NOMO-1 treated with dmso at 0.1 percent for 144 hours (cell line): Measurements from ENCODE around the gene OCA2.
"Not testable (repeated sequence)": the region's sequence is repeated elsewhere in the genome, so short reads cannot be mapped to it uniquely, and the experiment has no call there.

Experiments used
- DNase-seq: peaks from one replicate; lab custom pipeline; 2025; ENCODE audit not compliant: unreplicated experiment; lab: John Stamatoyannopoulos, UW

The OCA2 gene

DNA sequence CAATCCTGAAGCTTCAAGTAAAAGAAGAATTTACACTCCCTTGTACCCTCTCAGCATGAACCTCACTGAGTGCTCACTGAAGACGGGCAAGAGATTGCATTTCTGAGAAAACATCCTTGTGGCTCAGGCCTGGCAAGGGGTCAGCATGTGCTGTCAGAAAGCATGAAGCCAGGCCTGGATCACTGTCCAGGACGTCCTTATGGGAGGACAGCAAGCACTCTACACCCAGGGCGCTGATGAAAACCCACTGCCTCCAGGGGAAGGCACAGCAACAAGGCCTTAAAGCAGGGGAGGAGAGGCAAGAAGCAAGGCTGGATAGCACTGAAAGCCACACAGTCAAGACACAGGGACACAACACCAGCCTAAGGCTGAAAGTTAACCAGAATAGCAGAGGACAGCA lies 315.4 kb downstream of the OCA2 start:
- DNase-seq = no peak

- no peak for DNase-seq
These were observed 317.0 kb downstream of the OCA2 start for GRCh38 chr15:27782125-27782524.

DNA sequence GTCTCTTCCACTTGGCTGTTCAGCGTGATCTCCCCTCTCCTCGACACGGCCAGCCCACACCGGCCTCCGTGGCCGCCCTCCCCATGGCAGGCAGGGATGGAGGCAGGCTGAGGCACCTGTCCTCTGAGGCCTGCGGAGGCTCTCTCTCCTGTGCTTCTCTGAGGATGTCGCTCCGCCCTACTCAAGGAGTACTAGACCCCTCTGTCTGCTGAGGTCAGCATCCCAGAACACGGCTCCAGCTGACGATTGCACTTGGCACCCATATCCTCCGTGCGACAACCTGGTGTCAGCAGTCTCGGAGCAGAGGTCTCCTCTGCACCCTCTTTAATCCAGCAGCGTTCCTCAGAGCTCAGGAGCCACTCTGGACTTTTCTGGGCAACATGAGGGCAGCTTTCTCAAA lies 322.6 kb downstream of the OCA2 start:
- DNase-seq = no peak

DNA sequence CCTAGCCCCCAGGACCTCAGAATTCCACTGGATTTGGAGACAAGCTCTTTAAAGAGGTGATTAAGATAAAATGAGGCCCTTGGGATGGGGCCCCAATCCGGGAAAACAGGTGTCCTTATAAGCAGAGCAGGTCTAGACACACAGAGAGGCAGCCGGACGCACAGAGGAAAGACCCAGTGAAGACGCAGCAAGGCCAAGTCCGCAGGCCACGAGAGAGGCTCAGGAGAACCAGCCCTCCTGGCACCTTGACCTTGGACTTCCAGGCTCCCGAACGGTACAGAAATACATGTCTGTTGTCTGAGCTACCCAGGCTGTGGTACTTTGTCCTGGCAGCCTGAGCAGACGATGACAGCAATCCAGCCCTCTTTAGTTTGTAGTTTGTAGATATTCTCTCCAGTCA lies 324.5 kb downstream of the OCA2 start:
- DNase-seq = no peak

GRCh38 chr15:27774191-27774590 lies 324.9 kb downstream of the OCA2 start:
- no peak for DNase-seq

DNA sequence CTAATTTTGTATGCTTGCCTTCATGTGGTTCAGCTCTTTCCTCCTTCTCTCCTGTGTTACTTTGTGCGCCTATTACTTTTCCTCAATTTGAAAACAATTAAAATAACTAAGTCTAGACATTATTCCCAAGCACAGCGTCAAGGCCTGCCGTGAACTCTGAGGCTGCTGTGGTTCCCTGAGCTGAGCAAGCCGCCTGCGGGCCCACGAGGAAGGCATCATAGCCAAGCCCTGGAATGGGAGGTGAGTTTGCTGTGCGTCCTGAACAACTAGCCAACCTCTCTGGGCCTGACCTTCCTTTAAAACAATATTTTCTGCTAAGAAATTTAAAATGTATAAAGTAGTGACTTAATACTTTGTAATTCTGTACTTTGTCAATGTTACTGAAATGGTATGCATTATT lies 327.2 kb downstream of the OCA2 start:
- DNase-seq = no peak

DNA sequence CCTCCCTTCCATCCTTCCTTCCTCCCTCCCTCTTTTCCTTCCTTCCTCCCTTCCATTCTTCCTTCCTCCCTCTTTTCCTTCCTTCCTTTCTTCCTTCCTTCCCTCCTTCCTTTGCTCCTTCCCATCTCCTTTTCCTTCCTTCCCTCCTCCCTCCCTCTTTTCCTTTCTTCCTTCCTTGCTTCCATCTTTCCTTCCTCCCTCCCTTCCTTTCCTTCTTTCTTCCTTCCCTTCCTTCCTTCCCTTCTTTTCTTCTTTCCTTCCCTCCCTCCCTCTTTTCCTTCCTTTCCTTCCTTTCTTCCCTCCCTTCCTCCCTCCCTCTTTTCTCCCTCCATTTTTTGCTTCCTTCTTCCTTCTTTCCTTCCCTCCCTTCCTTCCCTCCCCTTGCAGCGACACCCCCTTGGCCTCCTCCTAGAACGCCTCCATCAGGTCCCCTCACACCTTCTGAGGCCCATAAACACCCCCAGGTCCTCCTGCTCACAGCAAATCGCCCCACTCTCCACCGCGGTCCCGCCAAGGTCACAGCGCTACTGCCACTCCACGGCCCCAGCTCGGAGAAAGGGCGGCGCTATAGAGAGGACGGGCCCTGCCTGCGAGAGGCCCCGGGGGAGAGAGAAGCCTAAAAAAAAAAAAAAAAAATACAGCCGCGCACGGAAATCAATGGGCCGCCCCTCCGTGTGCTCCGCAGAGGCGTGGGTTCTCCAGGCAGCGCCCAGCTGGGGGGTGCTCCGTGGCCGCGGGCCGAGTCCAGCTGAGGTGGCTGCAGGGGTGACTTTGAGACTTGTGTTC lies 328.2 kb downstream of the OCA2 start:
- no peak for DNase-seq

DNA sequence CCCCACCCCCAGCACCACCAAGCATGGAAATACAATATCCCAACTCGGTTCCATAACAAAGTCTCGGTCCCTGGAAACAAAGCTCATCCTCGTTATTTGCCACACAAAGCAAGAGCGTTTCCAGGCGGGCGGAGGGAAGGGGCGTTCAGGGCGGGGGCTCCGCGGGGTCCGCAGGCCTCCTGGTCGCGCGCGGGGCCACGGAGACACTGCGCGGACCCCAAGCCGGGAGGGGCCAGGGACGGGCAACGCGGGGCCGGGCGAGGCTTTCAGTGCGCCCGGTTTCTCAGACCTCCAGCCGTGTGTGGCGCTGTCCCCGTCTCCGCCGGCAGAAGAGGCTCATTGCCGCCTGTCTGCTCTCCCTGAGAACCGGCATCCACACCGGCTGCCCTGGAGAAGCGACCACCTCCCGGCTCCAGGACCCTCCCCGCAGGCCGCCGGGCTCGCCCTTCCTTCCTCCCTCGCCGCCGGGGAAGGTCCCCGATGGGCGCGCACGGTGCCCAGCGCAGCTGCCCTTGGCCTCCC lies 329.0 kb downstream of the OCA2 start:
- DNase-seq = no peak

DNA sequence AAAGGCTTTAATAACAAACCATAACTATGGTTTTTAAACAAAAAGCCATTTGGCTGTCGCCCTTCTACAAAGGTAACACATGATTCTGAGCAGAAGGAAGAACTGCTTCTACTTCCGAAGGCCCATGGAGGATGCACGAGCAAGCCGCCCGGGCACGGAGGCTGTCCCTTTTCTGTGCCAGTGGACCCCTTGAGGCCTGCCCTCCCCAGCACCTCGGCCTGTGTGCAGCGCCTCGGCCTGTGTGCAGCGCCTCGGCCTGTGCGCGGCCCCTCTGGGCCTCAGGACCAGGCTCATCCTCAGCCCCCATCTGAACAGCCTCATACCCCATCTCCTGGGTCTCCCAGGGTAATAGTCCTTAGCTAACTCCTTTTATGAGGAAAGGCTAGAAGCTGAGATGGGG lies 329.5 kb downstream of the OCA2 start:
- DNase-seq = no peak

DNA sequence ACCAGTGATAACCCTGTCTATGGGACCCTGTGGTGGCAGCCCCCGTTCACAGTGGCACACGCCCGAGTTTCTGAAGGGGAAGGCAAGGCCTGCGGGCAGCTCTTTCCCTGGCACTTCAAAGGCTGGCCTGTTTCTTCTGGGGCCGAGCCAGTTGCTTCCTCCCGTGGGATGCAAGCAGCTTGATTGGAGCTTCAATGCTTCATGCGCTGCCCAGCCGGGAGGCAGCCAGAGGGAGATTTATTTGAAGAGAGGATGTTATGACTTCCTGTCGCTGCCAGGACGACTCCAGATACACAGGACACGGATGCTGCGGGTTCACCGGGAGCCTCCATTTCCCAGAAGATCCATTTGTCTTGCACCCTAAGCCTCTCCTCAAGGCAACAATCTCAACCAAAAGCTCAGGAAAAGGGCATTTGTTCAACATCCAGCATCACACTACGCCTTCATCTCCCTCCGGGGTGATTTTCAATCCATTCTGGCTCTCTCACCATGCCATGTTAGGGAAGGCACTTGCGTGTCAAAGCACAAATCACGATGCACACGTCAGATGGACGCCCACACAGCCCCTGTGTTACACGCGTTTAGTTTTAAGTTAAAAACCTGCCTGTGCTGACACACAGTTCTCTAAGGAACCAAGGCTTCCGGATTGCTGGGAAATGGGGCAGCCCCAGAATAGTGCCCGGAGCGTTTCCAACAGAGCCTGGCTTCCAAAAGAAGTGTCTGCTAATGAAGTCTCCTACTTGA lies 330.2 kb downstream of the OCA2 start:
- DNase-seq = no peak

- no peak for DNase-seq
These were observed 331.0 kb downstream of the OCA2 start for GRCh38 chr15:27767918-27768640.

DNA sequence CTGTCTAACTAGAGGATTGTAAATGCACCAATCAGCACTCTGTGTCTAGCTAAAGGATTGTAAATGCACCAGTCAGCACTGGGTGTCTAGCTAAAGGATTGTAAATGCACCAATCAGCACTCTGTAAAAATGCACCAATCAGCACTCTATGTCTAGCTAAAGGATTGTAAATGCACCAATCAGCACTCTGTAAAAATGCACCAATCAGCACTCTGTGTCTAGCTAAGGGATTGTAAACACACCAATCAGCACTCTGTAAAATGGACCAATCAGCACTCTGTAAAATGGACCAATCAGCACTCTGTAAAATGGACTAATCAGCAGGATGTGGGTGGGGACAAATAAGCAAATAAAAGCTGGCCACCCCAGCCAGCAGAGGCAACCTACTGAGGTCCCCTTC lies 331.7 kb downstream of the OCA2 start:
- DNase-seq = not testable (repeated sequence)

DNA sequence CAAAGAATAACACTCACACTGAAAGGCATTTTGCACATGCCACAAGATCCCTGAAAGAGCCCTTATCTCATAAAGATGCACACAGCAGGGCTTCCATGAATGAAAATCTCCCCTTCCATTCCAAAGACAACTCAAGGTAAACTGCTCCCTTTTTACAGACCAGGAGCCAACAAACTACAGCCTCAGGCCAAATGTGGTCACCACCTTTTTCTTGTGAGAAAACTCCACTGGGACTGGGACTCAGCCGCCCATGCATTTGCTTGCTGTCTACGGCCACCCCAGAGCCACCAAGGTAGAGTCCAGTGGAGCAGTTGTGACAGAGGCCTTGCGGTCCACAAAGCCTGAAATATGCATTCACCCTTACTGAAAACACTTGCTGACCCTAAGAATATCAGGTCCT lies 334.8 kb downstream of the OCA2 start:
- no peak for DNase-seq

GRCh38 chr15:27763514-27763913 lies 335.6 kb downstream of the OCA2 start:
- no peak for DNase-seq

GRCh38 chr15:27762471-27762870 lies 336.6 kb downstream of the OCA2 start:
- no peak for DNase-seq

DNA sequence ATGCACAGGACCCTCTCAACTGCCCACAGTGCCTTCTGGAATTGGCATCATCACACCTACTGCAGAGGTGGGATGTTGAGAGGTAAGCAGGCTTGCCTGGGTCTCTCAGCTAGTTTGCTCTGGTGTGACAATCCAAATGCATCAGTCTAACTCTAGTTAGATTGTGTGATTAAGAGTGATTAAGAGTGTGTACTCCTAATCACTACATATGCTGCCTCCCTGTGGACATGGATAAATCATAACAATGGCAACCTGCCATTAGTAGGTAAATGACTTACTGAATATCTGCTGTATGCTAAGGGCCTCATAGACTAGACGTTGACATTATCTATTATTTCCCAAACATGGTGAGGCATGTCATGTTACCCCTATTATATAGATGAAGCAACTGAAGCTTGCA lies 342.1 kb downstream of the OCA2 start:
- no peak for DNase-seq

DNA sequence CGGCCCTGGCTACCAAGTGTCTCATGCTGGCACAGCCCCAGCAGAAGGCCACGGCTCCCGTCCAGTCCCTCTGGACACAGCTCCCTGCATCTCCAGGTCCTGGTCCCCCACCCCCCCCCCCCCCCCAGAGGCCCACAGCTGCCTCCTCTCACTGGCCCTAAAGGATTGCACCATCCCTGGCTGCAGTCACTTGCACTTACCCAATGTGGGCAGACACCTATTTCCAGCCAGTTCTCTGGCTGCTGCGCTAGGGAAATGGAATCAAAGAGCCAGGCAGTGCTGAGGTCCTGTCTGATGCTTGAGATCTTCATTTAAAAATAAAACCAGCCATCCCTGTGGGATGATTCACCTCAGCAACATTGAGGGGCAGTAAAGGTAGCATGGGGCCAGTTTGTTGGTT lies 346.4 kb downstream of the OCA2 start:
- no peak for DNase-seq

- no peak for DNase-seq
These were observed 351.1 kb downstream of the OCA2 start for GRCh38 chr15:27747997-27748396.

- DNase-seq = no peak
These were observed 352.6 kb downstream of the OCA2 start for GRCh38 chr15:27746401-27746955.

- DNase-seq = no peak
These were observed 354.5 kb downstream of the OCA2 start for GRCh38 chr15:27744641-27745040.

- no peak for DNase-seq
These were observed 355.5 kb downstream of the OCA2 start for GRCh38 chr15:27743638-27744037.
